ENCODE data around the gene SP2. TPM values are rescaled to one million over a fixed set of nuclear protein-coding genes. Genes with fewer than 3 reads are reported as not detected.
A peak's percentile ranks its signal among the peaks of the same experiment; 100 is the strongest.

The SP2 gene
- total and polyA plus RNA-seq, 2 of the 13 experiments (the other 11 are each of a cell fraction or from before 2014, with no cell fraction given), result 1.4 to 4.8 TPM

DNA sequence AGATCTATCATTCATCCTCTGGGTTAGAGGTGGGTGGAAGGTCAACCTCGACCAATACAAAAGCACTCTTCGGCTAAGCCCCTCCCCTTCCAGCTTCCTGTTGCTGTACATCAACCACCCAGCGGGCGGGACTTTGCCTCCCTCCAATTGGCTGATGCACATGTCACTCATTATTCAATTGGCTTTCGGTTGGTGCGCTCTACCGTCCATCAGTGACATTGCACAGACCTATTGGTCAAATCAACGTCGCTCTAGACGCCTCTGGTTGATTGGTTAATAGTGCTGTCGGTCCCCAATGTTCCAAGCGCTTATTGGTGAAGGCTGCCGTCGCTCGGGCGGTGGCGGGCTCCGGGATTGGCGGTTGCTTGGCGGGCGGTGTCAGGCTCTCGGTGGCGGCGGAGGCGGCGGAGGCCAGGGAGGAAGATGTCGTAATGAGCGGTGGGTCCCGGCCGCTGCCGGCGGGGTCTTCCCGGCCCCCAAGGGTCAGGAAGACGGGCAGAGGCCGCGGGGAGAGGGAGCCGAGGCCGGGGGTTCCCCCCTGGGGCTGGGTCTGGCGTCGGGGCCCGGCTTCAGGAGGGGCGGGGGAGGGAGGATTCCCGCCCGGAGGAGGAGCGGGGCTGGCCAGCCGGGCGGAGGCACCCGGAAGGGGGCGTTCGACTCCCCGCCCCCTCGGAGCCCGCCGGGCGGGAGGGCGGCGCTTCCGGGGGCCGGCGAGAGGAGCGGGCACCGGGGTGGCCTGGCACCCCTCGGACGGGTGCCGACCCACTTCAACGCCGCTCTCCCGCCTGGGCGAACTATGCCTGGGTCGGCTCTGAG, at the start of gene SP2 (continued):
- TF ChIP-seq ZFX (CRISPR knock-in tag; IDR thresholded peaks at IDR 0.05; ENCODE audit: low read depth), result peak; percentile 91
- TF ChIP-seq TAF1 (CRISPR knock-in tag; IDR thresholded peaks at IDR 0.05), result peak; percentile 67
- 0 out of 2 replicates have a peak, but pooled peaks have one; percentile 45 for TF ChIP-seq ZNF879 (CRISPR knock-in tag; IDR thresholded peaks at IDR 0.05)
- TF ChIP-seq, protein P1, sequence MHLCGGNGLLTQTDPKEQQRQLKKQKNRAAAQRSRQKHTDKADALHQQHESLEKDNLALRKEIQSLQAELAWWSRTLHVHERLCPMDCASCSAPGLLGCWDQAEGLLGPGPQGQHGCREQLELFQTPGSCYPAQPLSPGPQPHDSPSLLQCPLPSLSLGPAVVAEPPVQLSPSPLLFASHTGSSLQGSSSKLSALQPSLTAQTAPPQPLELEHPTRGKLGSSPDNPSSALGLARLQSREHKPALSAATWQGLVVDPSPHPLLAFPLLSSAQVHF (CRISPR knock-in tag; IDR thresholded peaks at IDR 0.05), result 0 out of 2 replicates have a peak, but pooled peaks have one; percentile 49
- 0 out of 2 replicates have a peak, but pooled peaks have one; percentile 39 for TF ChIP-seq PHF21A (CRISPR knock-in tag; IDR thresholded peaks at IDR 0.05)
- TF ChIP-seq ISX (CRISPR knock-in tag; conservative IDR thresholded peaks at IDR 0.05), result peak; percentile 81; the same call in 1 of the 2 replicates
- no peak for TF ChIP-seq ZSCAN29 (CRISPR knock-in tag; conservative IDR thresholded peaks at IDR 0.05)
- TF ChIP-seq UBTF (CRISPR knock-in tag; IDR thresholded peaks at IDR 0.05), result no peak
- TF ChIP-seq TFDP1 (CRISPR knock-in tag; IDR thresholded peaks at IDR 0.05; ENCODE audit: borderline replicate concordance), result peak; percentile 77; the same call in 1 of the 2 replicates
- TF ChIP-seq, protein P2, sequence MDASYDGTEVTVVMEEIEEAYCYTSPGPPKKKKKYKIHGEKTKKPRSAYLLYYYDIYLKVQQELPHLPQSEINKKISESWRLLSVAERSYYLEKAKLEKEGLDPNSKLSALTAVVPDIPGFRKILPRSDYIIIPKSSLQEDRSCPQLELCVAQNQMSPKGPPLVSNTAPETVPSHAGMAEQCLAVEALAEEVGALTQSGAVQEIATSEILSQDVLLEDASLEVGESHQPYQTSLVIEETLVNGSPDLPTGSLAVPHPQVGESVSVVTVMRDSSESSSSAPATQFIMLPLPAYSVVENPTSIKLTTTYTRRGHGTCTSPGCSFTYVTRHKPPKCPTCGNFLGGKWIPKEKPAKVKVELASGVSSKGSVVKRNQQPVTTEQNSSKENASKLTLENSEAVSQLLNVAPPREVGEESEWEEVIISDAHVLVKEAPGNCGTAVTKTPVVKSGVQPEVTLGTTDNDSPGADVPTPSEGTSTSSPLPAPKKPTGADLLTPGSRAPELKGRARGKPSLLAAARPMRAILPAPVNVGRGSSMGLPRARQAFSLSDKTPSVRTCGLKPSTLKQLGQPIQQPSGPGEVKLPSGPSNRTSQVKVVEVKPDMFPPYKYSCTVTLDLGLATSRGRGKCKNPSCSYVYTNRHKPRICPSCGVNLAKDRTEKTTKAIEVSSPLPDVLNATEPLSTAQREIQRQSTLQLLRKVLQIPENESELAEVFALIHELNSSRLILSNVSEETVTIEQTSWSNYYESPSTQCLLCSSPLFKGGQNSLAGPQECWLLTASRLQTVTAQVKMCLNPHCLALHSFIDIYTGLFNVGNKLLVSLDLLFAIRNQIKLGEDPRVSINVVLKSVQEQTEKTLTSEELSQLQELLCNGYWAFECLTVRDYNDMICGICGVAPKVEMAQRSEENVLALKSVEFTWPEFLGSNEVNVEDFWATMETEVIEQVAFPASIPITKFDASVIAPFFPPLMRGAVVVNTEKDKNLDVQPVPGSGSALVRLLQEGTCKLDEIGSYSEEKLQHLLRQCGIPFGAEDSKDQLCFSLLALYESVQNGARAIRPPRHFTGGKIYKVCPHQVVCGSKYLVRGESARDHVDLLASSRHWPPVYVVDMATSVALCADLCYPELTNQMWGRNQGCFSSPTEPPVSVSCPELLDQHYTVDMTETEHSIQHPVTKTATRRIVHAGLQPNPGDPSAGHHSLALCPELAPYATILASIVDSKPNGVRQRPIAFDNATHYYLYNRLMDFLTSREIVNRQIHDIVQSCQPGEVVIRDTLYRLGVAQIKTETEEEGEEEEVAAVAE (CRISPR knock-in tag; IDR thresholded peaks at IDR 0.05; ENCODE audit: borderline replicate concordance), result peak; percentile 99
- TF ChIP-seq SALL1 (CRISPR knock-in tag; IDR thresholded peaks at IDR 0.05), result peak; percentile 56
- no peak; the same call in 1 of the 2 replicates for TF ChIP-seq ATF2 (CRISPR knock-in tag; IDR thresholded peaks at IDR 0.05)
- TF ChIP-seq ZNF558 (CRISPR knock-in tag; IDR thresholded peaks at IDR 0.05; ENCODE audit: borderline replicate concordance), result peak; percentile 21; the same call in 1 of the 2 replicates
- 0 out of 2 replicates have a peak, but pooled peaks have one; percentile 5 for TF ChIP-seq CBFB (CRISPR knock-in tag; IDR thresholded peaks at IDR 0.05)
- peak; percentile 96 for TF ChIP-seq POLR2G (IDR thresholded peaks at IDR 0.05; ENCODE audit: low read depth, low read length)
- TF ChIP-seq ZSCAN12 (CRISPR knock-in tag; IDR thresholded peaks at IDR 0.05), result 0 out of 2 replicates have a peak, but pooled peaks have one; percentile 26
- 0 out of 2 replicates have a peak, but pooled peaks have one; percentile 21 for TF ChIP-seq TP53 (CRISPR knock-in tag; conservative IDR thresholded peaks at IDR 0.05)

All from HepG2 (cell line).